OCI-LY1 (cell line): ENCODE data around the gene CTNND1.

Experiments used
- H2AFZ ChIP-seq: fragments of 200-600 bp; sonication (generic), shearing (Covaris generic); 2 replicates; pipeline ENCODE4 v1.6.0; 2014; ENCODE audit warnings: antibody characterized with exemption, mild to moderate bottlenecking, low read length
- H3F3A ChIP-seq: fragments of 200-600 bp; sonication (generic), shearing (Covaris generic); 2 replicates; pipeline ENCODE4 v1.6.0; 2014; ENCODE audit warnings: mild to moderate bottlenecking, antibody characterized with exemption, low read length, moderate library complexity; ENCODE audit not compliant: insufficient read depth
- H3K27ac ChIP-seq: fragments of 200-600 bp; sonication (generic); 2 replicates; pipeline ENCODE4 v1.5.1; 2014; ENCODE audit warnings: low read length, mixed run types, mild to moderate bottlenecking, low read depth; ENCODE audit not compliant: poor library complexity, severe bottlenecking
- H3K27me3 ChIP-seq: fragments of 200-600 bp; sonication (generic); 2 replicates; pipeline ENCODE4 v1.6.0; 2014; ENCODE audit warnings: antibody characterized with exemption, mild to moderate bottlenecking, low read length, moderate library complexity; ENCODE audit not compliant: insufficient read depth
- H3K36me3 ChIP-seq: fragments of 200-600 bp; sonication (generic); 2 replicates; pipeline ENCODE4 v1.6.1; 2014; ENCODE audit warnings: mild to moderate bottlenecking, antibody characterized with exemption, low read length, moderate library complexity, mixed read lengths; ENCODE audit not compliant: insufficient read depth
- H3K4me1 ChIP-seq: fragments of 200-600 bp; sonication (generic); 2 replicates; pipeline ENCODE4 v1.5.1; 2014; ENCODE audit warnings: mild to moderate bottlenecking, low read length, moderate library complexity; ENCODE audit not compliant: insufficient read depth, severe bottlenecking
- H3K4me2 ChIP-seq: fragments of 200-600 bp; sonication (generic), shearing (Covaris generic); 2 replicates; pipeline ENCODE4 v1.6.1; 2014; ENCODE audit warnings: low read length
- H3K4me3 ChIP-seq: fragments of 200-600 bp; sonication (generic); 2 replicates; pipeline ENCODE4 v1.5.1; 2014; ENCODE audit warnings: low read length, low read depth, mild to moderate bottlenecking, mixed read lengths; ENCODE audit not compliant: poor library complexity, severe bottlenecking
- H3K79me2 ChIP-seq: fragments of 200-600 bp; shearing (Covaris generic); 2 replicates; pipeline ENCODE4 v1.6.1; 2016; ENCODE audit warnings: mixed run types, low read length, mixed read lengths; ENCODE audit not compliant: insufficient read depth
- H3K9ac ChIP-seq: fragments of 200-600 bp; sonication (generic), shearing (Covaris generic); 2 replicates; pipeline ENCODE4 v1.6.1; 2014; ENCODE audit warnings: mild to moderate bottlenecking, low read length, mixed read lengths
- H3K9me2 ChIP-seq: fragments of 200-600 bp; sonication (generic), shearing (Covaris generic); 2 replicates; pipeline ENCODE4 v1.6.1; 2014; ENCODE audit warnings: low read depth, mild to moderate bottlenecking, low read length, mixed read lengths
- H3K9me3 ChIP-seq: fragments of 200-600 bp; shearing (Covaris generic); 2 replicates; pipeline ENCODE4 v1.6.1; 2014; ENCODE audit warnings: low read length, mixed read lengths
- H4K20me1 ChIP-seq: fragments of 200-600 bp; sonication (generic), shearing (Covaris generic); 2 replicates; pipeline ENCODE4 v1.6.0; 2016; ENCODE audit warnings: mild to moderate bottlenecking, low read length; ENCODE audit not compliant: insufficient read depth
- EZH2 ChIP-seq: fragments of 200-600 bp; sonication (generic), shearing (Covaris generic); IDR thresholded peaks from 2 replicates; pipeline ENCODE4 v1.8.0; 2017; ENCODE audit warnings: borderline replicate concordance, mixed run types, mild to moderate bottlenecking, antibody characterized with exemption, low read length, moderate library complexity, mixed read lengths
- TF ChIP-seq, protein P1 (sequence below): fragments of 200-600 bp; sonication (generic), shearing (Covaris generic); IDR thresholded peaks from 2 replicates; pipeline ENCODE4 v1.5.1; 2017; ENCODE audit warnings: mild to moderate bottlenecking, antibody characterized with exemption, low read length, moderate library complexity, mixed read lengths

The CTNND1 gene

DNA sequence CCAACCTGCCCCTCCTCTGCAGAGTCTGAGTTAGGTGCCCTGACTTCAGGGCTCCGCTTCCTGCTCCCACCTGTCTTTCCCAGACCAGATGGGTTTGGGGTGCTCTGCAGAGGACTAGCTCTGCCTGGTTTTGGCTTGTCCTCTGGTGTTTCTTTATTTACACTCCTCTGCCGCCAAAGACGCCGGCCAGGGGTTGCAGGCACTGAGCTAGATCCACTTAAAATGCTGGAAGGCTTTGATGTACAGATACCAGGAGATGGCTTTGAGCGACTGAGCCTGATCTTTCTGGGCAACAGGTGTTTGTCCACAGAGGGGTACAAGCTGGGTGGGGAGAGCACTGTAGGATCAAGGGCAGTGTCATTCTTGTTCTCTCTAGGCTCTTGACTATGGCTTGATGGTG lies 16.4 kb upstream of the CTNND1 start:
- no peaks in the 10 kb centered on the region for H3K9me3 ChIP-seq
- TF ChIP-seq, protein P1, sequence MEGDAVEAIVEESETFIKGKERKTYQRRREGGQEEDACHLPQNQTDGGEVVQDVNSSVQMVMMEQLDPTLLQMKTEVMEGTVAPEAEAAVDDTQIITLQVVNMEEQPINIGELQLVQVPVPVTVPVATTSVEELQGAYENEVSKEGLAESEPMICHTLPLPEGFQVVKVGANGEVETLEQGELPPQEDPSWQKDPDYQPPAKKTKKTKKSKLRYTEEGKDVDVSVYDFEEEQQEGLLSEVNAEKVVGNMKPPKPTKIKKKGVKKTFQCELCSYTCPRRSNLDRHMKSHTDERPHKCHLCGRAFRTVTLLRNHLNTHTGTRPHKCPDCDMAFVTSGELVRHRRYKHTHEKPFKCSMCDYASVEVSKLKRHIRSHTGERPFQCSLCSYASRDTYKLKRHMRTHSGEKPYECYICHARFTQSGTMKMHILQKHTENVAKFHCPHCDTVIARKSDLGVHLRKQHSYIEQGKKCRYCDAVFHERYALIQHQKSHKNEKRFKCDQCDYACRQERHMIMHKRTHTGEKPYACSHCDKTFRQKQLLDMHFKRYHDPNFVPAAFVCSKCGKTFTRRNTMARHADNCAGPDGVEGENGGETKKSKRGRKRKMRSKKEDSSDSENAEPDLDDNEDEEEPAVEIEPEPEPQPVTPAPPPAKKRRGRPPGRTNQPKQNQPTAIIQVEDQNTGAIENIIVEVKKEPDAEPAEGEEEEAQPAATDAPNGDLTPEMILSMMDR: no peak
- TF ChIP-seq EZH2: no peak
- no peak overlapping the region for H3K9ac ChIP-seq
- no peak overlapping the region for H3K27ac ChIP-seq
- H3K27me3 ChIP-seq: no peaks in the 10 kb centered on the region
- H3K36me3 ChIP-seq: peaks cover 51% of the 10 kb centered on the region
- peaks cover 12% of the 10 kb centered on the region for H3K79me2 ChIP-seq
- H2AFZ ChIP-seq: no peak overlapping the region
- H3F3A ChIP-seq: no peaks in the 10 kb centered on the region
- H3K4me1 ChIP-seq: peaks cover 17% of the 10 kb centered on the region
- H4K20me1 ChIP-seq: no peaks in the 10 kb centered on the region
- H3K4me3 ChIP-seq: no peak overlapping the region
- no peaks in the 10 kb centered on the region for H3K9me2 ChIP-seq
- no peak overlapping the region for H3K4me2 ChIP-seq

- Histone ChIP-seq H3K36me3 (peaks cover 51% of the 10 kb centered on the region), H3K27me3 (no peaks in the 10 kb centered on the region), H3K9me3 (no peaks in the 10 kb centered on the region), H3K4me2 (no peak overlapping the region), H3K9me2 (no peaks in the 10 kb centered on the region), H3K9ac (no peak overlapping the region), H2AFZ (no peak overlapping the region), H3F3A (no peaks in the 10 kb centered on the region), H3K4me3 (no peak overlapping the region), H3K27ac (no peak overlapping the region), H3K4me1 (peaks cover 11% of the 10 kb centered on the region), H3K79me2 (peaks cover 10% of the 10 kb centered on the region), H4K20me1 (no peaks in the 10 kb centered on the region)
- no peak for TF ChIP-seq EZH2
- TF ChIP-seq, protein P1: no peak
These were observed 14.7 kb upstream of the CTNND1 start for GRCh38 chr11:57746920-57747319.

- no peaks in the 10 kb centered on the region for H4K20me1 ChIP-seq
- no peak overlapping the region for H3K9ac ChIP-seq
- H3K9me2 ChIP-seq: no peaks in the 10 kb centered on the region
- no peak overlapping the region for H3K4me2 ChIP-seq
- no peak overlapping the region for H2AFZ ChIP-seq
- H3K27me3 ChIP-seq: no peaks in the 10 kb centered on the region
- peaks cover 10% of the 10 kb centered on the region for H3K36me3 ChIP-seq
- no peaks in the 10 kb centered on the region for H3K79me2 ChIP-seq
- H3K4me3 ChIP-seq: no peak overlapping the region
- no peak overlapping the region for H3K27ac ChIP-seq
- no peaks in the 10 kb centered on the region for H3K9me3 ChIP-seq
- TF ChIP-seq, protein P1: no peak
- TF ChIP-seq EZH2: no peak
- H3K4me1 ChIP-seq: no peaks in the 10 kb centered on the region
- no peaks in the 10 kb centered on the region for H3F3A ChIP-seq
These were observed 10.4 kb upstream of the CTNND1 start for GRCh38 chr11:57751176-57751575.
